HG03442 (cell line): ENCODE results near the gene POM121C.
"Not testable (repeated sequence)": the region's sequence is repeated elsewhere in the genome, so short reads cannot be mapped to it uniquely, and the experiment has no call there.

Experiments
- ATAC-seq: cut with Tn5 transposase; IDR thresholded peaks from one replicate; pipeline ENCODE4 v1.9.1; 2021; ENCODE audit warnings: mild to moderate bottlenecking, moderate library complexity; ENCODE audit not compliant: unreplicated experiment

POM121C gene

GRCh38 chr7:75439000-75439399, 47.1 kb downstream of the POM121C start:
- not testable (repeated sequence) for ATAC-seq

GRCh38 chr7:75423481-75423880, 62.6 kb downstream of the POM121C start:
- ATAC-seq: not testable (repeated sequence)

GRCh38 chr7:75421798-75422710, 64.0 kb downstream of the POM121C start:
- not testable (repeated sequence) for ATAC-seq

- ATAC-seq: not testable (repeated sequence)
Observed at GRCh38 chr7:75420152-75420551, 65.9 kb downstream of the POM121C start.

- ATAC-seq: not testable (repeated sequence)
Observed at GRCh38 chr7:75419693-75420092, 66.4 kb downstream of the POM121C start.

- not testable (repeated sequence) for ATAC-seq
Observed at GRCh38 chr7:75419210-75419609, 66.9 kb downstream of the POM121C start.

GRCh38 chr7:75418292-75418858, 67.7 kb downstream of the POM121C start:
- not testable (repeated sequence) for ATAC-seq

- ATAC-seq: not testable (repeated sequence)
Observed at GRCh38 chr7:75416787-75417186, 69.3 kb downstream of the POM121C start.

- ATAC-seq: not testable (repeated sequence)
Observed at GRCh38 chr7:75415829-75416373, 70.2 kb downstream of the POM121C start.

- ATAC-seq: not testable (repeated sequence)
Observed at GRCh38 chr7:75415428-75415817, 70.7 kb downstream of the POM121C start.

GRCh38 chr7:75414708-75415427, 71.2 kb downstream of the POM121C start:
- not testable (repeated sequence) for ATAC-seq

GRCh38 chr7:75414204-75414603, 71.9 kb downstream of the POM121C start:
- ATAC-seq: not testable (repeated sequence)

GRCh38 chr7:75410823-75411173, 75.3 kb downstream of the POM121C start:
- not testable (repeated sequence) for ATAC-seq

- ATAC-seq: peak; percentile 85
Observed at GRCh38 chr7:75409880-75410822, 75.9 kb downstream of the POM121C start.

GRCh38 chr7:75404663-75405062, 81.4 kb downstream of the POM121C start:
- ATAC-seq: not testable (repeated sequence)

GRCh38 chr7:75403455-75404443, 82.3 kb downstream of the POM121C start:
- not testable (repeated sequence) for ATAC-seq

GRCh38 chr7:75400575-75400974, 85.5 kb downstream of the POM121C start:
- ATAC-seq: not testable (repeated sequence)

- not testable (repeated sequence) for ATAC-seq
Observed at GRCh38 chr7:75398771-75399700, 87.1 kb downstream of the POM121C start.
